Measurements from ENCODE around the gene SRSF8.

Gene SRSF8

DNA sequence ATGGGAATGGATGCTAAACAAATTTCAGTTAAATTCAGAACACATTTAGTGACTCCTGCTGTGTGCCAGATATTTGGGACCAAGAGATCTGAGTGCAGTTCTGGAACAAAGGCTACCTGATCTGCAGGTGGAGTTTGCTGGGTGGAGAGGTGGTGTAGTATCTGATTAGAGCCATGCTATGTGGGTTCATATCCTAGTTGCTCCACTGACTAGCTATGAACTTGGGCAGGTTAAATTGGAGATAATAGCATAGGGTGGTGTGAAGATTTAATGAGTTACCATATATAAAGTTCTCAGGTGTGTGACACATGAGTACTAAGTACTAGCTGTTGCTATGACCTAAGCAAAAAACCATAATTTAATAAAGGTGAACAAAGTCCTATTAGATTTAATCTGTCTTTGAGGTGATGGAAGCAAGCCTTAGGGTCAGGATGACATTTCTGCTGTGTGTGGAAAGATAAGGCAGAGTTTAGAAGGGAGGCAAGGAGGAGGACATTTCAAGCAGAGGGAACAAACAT, 25.0 kb downstream of the SRSF8 start:
- TF ChIP-seq, protein P1, sequence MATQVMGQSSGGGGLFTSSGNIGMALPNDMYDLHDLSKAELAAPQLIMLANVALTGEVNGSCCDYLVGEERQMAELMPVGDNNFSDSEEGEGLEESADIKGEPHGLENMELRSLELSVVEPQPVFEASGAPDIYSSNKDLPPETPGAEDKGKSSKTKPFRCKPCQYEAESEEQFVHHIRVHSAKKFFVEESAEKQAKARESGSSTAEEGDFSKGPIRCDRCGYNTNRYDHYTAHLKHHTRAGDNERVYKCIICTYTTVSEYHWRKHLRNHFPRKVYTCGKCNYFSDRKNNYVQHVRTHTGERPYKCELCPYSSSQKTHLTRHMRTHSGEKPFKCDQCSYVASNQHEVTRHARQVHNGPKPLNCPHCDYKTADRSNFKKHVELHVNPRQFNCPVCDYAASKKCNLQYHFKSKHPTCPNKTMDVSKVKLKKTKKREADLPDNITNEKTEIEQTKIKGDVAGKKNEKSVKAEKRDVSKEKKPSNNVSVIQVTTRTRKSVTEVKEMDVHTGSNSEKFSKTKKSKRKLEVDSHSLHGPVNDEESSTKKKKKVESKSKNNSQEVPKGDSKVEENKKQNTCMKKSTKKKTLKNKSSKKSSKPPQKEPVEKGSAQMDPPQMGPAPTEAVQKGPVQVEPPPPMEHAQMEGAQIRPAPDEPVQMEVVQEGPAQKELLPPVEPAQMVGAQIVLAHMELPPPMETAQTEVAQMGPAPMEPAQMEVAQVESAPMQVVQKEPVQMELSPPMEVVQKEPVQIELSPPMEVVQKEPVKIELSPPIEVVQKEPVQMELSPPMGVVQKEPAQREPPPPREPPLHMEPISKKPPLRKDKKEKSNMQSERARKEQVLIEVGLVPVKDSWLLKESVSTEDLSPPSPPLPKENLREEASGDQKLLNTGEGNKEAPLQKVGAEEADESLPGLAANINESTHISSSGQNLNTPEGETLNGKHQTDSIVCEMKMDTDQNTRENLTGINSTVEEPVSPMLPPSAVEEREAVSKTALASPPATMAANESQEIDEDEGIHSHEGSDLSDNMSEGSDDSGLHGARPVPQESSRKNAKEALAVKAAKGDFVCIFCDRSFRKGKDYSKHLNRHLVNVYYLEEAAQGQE (IDR thresholded peaks at IDR 0.05; ENCODE audit: low read depth): no peak
- no peak for TF ChIP-seq CEBPB (IDR thresholded peaks at IDR 0.05)
- no peak for TF ChIP-seq TCF12 (IDR thresholded peaks at IDR 0.05; ENCODE audit: low read depth)

DNA sequence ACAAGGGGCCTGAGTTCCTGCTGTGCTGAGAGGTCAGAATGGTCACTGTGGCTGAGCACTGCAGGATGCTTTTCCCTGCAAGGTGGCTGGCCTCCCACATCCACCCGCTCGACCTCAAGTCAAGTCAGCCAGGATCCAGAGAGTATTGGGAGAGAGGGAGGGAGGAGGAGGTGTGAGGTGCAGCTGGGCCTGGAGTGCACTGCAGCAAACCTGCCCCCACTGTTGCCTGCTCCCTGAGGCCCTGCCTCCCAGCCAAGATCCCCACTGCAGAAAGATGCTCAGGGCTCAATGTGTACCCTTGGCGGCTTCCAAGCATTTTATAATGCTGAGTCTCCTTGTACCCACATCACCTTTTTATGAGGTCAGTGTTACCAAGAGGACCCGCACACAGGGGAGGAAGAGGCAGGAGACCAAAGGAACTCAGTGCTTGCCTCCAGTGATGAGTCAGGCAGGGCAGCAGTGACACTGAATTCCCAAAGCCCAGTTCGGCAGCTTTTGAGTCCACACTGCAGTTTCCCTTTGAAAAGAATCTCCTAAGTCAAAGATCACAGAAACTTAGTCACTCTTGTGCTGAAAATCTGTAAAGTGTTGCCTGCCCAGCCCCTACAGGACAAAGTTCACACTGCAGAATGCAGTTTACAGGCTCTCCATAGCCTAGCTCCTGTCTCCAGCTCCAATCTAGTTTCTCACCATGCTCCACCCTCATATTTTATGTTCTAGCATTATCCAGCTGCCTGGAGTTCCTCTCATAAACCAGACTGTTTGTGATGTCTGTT, 26.0 kb downstream of the SRSF8 start:
- TF ChIP-seq RAD21 (IDR thresholded peaks at IDR 0.05; ENCODE audit: low read depth) (no peak), NFIC (IDR thresholded peaks at IDR 0.05) (no peak), EP300 (IDR thresholded peaks at IDR 0.05; ENCODE audit: borderline replicate concordance) (no peak), ZBTB7A (IDR thresholded peaks at IDR 0.05; ENCODE audit: low read depth) (no peak), YY1 (IDR thresholded peaks at IDR 0.05; ENCODE audit: low read depth) (no peak), EGR1 (IDR thresholded peaks at IDR 0.05) (no peak), TEAD4 (IDR thresholded peaks at IDR 0.05) (no peak), CREB1 (IDR thresholded peaks at IDR 0.05; ENCODE audit: low read depth) (no peak)
- TF ChIP-seq, protein P2, sequence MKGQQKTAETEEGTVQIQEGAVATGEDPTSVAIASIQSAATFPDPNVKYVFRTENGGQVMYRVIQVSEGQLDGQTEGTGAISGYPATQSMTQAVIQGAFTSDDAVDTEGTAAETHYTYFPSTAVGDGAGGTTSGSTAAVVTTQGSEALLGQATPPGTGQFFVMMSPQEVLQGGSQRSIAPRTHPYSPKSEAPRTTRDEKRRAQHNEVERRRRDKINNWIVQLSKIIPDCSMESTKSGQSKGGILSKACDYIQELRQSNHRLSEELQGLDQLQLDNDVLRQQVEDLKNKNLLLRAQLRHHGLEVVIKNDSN (IDR thresholded peaks at IDR 0.05): no peak

DNA sequence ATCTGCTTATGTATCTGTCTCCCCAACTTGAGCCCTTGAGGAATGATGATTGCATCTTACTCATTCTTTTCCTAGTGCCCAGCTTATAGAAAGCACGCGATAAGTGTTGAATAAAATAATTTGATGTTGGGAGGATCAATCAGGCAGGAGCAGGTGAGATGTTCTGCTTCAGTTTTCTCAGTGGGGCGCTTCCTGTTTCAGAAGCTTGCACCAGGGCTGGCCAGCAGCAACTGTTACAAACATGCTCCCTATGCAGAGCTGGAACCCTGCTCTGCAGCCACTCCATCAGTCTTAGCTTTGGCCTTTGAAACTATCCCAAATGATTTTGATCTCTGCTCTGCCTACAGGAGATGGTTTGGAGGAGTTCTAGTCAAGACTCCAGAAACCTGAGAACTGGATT, 26.8 kb downstream of the SRSF8 start:
- TF ChIP-seq NFIC (IDR thresholded peaks at IDR 0.05) (no peak), CREB1 (IDR thresholded peaks at IDR 0.05; ENCODE audit: low read depth) (no peak), CEBPB (IDR thresholded peaks at IDR 0.05) (no peak), YY1 (IDR thresholded peaks at IDR 0.05; ENCODE audit: low read depth) (no peak), TAF1 (IDR thresholded peaks at IDR 0.05; ENCODE audit: low read depth) (no peak), RAD21 (IDR thresholded peaks at IDR 0.05; ENCODE audit: low read depth) (no peak), EP300 (IDR thresholded peaks at IDR 0.05; ENCODE audit: borderline replicate concordance) (no peak), TCF12 (IDR thresholded peaks at IDR 0.05; ENCODE audit: low read depth) (no peak), FOXM1 (IDR thresholded peaks at IDR 0.05; ENCODE audit: borderline replicate concordance, low read depth) (no peak)
- TF ChIP-seq, protein P2 (IDR thresholded peaks at IDR 0.05): no peak
- TF ChIP-seq, protein P1 (IDR thresholded peaks at IDR 0.05; ENCODE audit: low read depth): no peak

DNA sequence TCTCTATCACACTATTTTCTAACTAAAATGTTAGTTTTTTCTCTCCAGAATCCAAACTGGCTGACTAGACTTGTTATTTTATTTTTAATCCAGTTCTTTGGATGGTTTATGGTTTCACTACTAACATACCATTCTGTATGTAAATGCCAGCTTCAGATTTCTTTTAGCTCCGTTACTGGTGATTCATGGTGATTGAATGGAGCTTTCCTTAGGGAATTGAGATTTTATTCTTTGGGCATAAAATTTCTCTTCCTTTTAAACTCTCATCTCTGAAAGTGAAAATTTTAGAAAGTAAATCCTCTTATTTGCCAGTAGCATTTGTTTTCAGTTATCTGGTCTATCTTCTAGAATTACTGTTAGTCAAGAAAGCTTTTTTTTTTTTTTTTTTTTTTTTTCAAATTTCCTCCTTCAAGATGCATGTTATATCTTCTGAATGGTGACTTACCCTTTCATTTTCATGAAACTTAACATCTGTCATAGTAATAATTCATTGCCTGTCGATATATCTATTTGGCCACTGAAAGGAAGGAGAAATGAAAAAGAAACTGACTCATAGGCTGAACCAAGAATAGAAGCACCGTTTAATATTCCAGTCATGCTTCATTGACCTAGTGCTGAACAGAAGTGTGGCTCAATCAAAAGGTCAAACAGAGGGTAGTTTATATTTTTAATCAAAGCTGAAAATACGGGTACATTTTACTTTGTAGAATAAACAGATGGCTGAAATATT, 29.3 kb downstream of the SRSF8 start:
- TF ChIP-seq, protein P2 (IDR thresholded peaks at IDR 0.05): no peak
- TF ChIP-seq, protein P1 (IDR thresholded peaks at IDR 0.05; ENCODE audit: low read depth): peak; percentile 18; the same call in 1 of the 2 replicates

DNA sequence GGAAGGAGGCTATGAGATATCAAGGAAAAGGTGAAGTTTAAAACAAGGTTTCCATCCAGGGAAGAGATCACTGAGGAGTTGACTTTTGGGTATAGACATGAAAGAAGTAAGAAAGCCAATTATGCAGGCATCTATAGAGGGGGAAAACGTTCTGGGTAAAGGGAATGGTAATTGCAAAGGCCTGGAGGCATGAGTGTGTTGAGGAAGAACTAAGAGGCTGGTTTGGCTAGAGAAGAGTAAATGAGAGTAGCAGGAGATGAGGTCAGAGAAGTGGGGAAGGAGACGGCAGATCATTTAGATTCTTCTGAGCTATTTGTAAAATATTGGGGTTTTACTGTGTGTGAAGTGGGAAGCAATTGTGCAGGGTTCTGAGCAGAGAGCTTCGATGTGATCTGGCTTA, 30.5 kb downstream of the SRSF8 start:
- TF ChIP-seq, protein P3, sequence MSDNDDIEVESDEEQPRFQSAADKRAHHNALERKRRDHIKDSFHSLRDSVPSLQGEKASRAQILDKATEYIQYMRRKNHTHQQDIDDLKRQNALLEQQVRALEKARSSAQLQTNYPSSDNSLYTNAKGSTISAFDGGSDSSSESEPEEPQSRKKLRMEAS (IDR thresholded peaks at IDR 0.05): no peak
- TF ChIP-seq, protein P2 (IDR thresholded peaks at IDR 0.05): no peak
- TF ChIP-seq CEBPB (IDR thresholded peaks at IDR 0.05) (no peak), ZBTB7A (IDR thresholded peaks at IDR 0.05; ENCODE audit: low read depth) (no peak), EP300 (IDR thresholded peaks at IDR 0.05; ENCODE audit: borderline replicate concordance) (no peak), TEAD4 (IDR thresholded peaks at IDR 0.05) (no peak), TAF1 (IDR thresholded peaks at IDR 0.05; ENCODE audit: low read depth) (no peak), RAD21 (IDR thresholded peaks at IDR 0.05; ENCODE audit: low read depth) (no peak), NFIC (IDR thresholded peaks at IDR 0.05) (no peak), CREB1 (IDR thresholded peaks at IDR 0.05; ENCODE audit: low read depth) (no peak), YY1 (IDR thresholded peaks at IDR 0.05; ENCODE audit: low read depth) (no peak), FOXM1 (IDR thresholded peaks at IDR 0.05; ENCODE audit: borderline replicate concordance, low read depth) (no peak), TCF12 (IDR thresholded peaks at IDR 0.05; ENCODE audit: low read depth) (no peak), EGR1 (IDR thresholded peaks at IDR 0.05) (no peak)
- TF ChIP-seq, protein P1 (IDR thresholded peaks at IDR 0.05; ENCODE audit: low read depth): no peak
